GM13976 (cell line): ENCODE measurements around the gene ADGRF4.

ENCODE experiments used
- DNase-seq: peaks from one replicate; pipeline ENCODE4 v3.0.0; 2012; ENCODE audit warnings: low spot score
- in situ Hi-C: fragments of 300-500 bp; cut with MboI; formaldehyde crosslinking; loops from one replicate; pipeline ENCODE4 v1.12.0; 2022; ENCODE audit warnings: low sequenced_read_pairs, mixed read lengths, inconsistent platforms; ENCODE audit not compliant: unreplicated experiment
- TF ChIP-seq, protein P1 (sequence below): IDR thresholded peaks from 2 replicates; pipeline ENCODE4 v1.5.1; 2012; ENCODE audit warnings: borderline replicate concordance, mild to moderate bottlenecking; ENCODE audit not compliant: insufficient read depth; ENCODE audit errors: extremely low read depth, missing control alignments, control extremely low read depth

Gene ADGRF4, protein sequence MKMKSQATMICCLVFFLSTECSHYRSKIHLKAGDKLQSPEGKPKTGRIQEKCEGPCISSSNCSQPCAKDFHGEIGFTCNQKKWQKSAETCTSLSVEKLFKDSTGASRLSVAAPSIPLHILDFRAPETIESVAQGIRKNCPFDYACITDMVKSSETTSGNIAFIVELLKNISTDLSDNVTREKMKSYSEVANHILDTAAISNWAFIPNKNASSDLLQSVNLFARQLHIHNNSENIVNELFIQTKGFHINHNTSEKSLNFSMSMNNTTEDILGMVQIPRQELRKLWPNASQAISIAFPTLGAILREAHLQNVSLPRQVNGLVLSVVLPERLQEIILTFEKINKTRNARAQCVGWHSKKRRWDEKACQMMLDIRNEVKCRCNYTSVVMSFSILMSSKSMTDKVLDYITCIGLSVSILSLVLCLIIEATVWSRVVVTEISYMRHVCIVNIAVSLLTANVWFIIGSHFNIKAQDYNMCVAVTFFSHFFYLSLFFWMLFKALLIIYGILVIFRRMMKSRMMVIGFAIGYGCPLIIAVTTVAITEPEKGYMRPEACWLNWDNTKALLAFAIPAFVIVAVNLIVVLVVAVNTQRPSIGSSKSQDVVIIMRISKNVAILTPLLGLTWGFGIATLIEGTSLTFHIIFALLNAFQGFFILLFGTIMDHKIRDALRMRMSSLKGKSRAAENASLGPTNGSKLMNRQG

GRCh38 chr6:47698342-47698787 is at the start of gene ADGRF4:
ADGRF4 (plus strand) TSS chr6:47698580; CDS start chr6:47707246, 8,666 bp downstream.
- TF ChIP-seq, protein P1, sequence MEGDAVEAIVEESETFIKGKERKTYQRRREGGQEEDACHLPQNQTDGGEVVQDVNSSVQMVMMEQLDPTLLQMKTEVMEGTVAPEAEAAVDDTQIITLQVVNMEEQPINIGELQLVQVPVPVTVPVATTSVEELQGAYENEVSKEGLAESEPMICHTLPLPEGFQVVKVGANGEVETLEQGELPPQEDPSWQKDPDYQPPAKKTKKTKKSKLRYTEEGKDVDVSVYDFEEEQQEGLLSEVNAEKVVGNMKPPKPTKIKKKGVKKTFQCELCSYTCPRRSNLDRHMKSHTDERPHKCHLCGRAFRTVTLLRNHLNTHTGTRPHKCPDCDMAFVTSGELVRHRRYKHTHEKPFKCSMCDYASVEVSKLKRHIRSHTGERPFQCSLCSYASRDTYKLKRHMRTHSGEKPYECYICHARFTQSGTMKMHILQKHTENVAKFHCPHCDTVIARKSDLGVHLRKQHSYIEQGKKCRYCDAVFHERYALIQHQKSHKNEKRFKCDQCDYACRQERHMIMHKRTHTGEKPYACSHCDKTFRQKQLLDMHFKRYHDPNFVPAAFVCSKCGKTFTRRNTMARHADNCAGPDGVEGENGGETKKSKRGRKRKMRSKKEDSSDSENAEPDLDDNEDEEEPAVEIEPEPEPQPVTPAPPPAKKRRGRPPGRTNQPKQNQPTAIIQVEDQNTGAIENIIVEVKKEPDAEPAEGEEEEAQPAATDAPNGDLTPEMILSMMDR: no peak
- in situ Hi-C loops: no loop called here
- DNase-seq: no peak

DNA sequence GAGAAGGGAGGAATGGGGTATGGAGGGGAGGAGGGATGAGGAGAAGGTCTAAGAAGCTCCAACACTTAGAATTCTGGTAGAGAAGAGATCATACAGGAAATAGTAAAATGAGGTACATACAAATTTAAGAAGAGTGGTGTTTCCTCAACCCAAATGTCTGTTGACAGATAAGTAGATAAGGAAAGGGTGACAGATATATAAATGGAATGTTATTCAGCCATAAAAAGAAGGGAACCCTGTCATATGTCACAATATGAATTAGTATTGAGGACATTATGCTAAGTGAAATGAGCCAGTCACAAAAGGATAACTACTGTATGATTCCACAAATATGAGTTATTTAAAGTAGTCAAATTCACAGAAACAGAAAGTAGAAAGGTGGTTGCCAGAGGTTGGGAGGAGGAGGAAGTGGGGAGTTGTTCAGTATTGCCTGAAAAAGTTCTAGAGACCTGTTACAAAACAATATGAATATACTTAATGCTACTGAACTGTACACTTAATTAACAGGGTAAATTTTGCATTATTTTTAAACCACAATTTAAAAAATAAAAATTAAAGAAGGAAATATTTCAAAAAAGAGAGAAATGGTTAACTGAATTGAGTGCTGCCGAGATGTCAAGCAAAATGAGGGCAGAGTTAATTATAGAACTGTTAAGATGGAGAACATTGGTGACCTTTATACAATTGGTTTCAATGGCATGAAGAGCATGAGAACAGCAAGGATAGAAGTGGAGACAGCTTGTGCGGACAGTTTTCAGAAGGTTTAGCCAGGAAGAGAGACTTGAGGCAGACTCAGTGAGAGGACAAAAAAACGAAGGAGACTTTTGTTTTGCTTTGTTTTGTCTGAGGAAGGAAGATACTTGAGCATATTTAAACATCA is 47.6 kb upstream of the ADGRF4 start:
- in situ Hi-C loops: no loop called here
- no peak for DNase-seq
- TF ChIP-seq, protein P1: no peak

- no peak for DNase-seq
- TF ChIP-seq, protein P1: no peak
- in situ Hi-C loops: no loop called here
These were observed 46.9 kb upstream of the ADGRF4 start for GRCh38 chr6:47651505-47651944.

- in situ Hi-C loops: no loop called here
- DNase-seq: no peak
- TF ChIP-seq, protein P1: no peak
These were observed 44.7 kb upstream of the ADGRF4 start for GRCh38 chr6:47653706-47654105.

DNA sequence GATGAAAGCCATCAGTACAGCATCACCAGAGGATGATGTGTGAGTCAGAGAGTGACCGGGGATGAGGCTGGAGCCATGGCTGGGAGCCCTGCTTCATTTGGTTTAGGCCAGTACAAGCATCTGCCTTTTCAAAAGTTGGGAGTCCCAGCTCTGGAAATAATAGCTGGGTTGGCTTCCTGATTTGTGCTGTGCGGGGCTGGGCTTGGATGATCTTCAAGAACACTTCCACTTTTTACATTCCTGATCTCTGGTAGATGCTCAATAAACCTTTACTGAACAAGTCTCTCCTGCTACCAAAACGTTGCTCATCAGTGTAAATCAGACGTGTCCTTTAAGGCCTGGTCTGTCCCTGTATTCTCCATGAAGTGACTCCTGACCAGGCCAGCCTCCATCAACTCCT is 44.1 kb upstream of the ADGRF4 start:
- DNase-seq: no peak
- TF ChIP-seq, protein P1: no peak
- in situ Hi-C loops: no loop called here
